Liver (tissue), 9 donors: ENCODE measurements around the gene METTL3. TPM values are rescaled to one million over a fixed set of nuclear protein-coding genes. Genes with fewer than 3 reads are reported as not detected.

Source experiments
- DNase-seq: peaks from one replicate; pipeline ENCODE4 v3.0.0-alpha.2; 2017; ENCODE audit warnings: low spot score
- H3K27ac ChIP-seq, 2 donors: one replicate each; pipeline ENCODE4 v1.7.0; 2013; ENCODE audit warnings: inconsistent platforms in 2 of 2, low read length in 2 of 2, control low read depth in 1 of 2, low read depth in 1 of 2, mild to moderate bottlenecking in 1 of 2
- H3K27me3 ChIP-seq, 4 donors: one replicate each; pipeline versions ENCODE4 v1.6.1 to v1.7.0; 2013; ENCODE audit warnings: low read length in 3 of 4, inconsistent platforms in 1 of 4, mild to moderate bottlenecking in 1 of 4, moderate library complexity in 1 of 4; ENCODE audit not compliant: control insufficient read depth in 4 of 4, insufficient read depth in 4 of 4
- H3K36me3 ChIP-seq, 4 donors: one replicate each; pipeline versions ENCODE4 v1.6.1 to v1.7.0; 2013; ENCODE audit warnings: low read length in 3 of 4, mild to moderate bottlenecking in 3 of 4, low read depth in 1 of 4, moderate library complexity in 1 of 4; ENCODE audit not compliant: control insufficient read depth in 4 of 4, insufficient read depth in 3 of 4
- H3K4me1 ChIP-seq, 4 donors: one replicate each; pipeline versions ENCODE4 v1.6.1 to v1.7.0; 2013; ENCODE audit warnings: low read length in 3 of 4, mild to moderate bottlenecking in 3 of 4, moderate library complexity in 1 of 4; ENCODE audit not compliant: control insufficient read depth in 4 of 4, insufficient read depth in 4 of 4
- H3K4me3 ChIP-seq, 3 donors: one replicate each; pipeline versions ENCODE4 v1.6.1 to v1.7.0; 2013; ENCODE audit warnings: low read length in 3 of 3, control low read depth in 1 of 3, low read depth in 1 of 3, mild to moderate bottlenecking in 1 of 3
- H3K9ac ChIP-seq, 2 donors: one replicate each; pipeline ENCODE4 v1.7.0; 2013; ENCODE audit warnings: low read length in 2 of 2, mild to moderate bottlenecking in 2 of 2, moderate library complexity in 2 of 2, control low read depth in 1 of 2, low read depth in 1 of 2
- H3K9me3 ChIP-seq, 4 donors: one replicate each; pipeline versions ENCODE4 v1.6.1 to v1.7.0; 2013; ENCODE audit warnings: low read length in 3 of 4; ENCODE audit not compliant: control insufficient read depth in 4 of 4
- EGR1 ChIP-seq, 2 donors: IDR thresholded peaks; 2 replicates each; pipeline ENCODE4 v1.6.1; 2016 to 2018; ENCODE audit warnings: antibody characterized with exemption in 2 of 2, low read depth in 2 of 2
- FOXA1 ChIP-seq: IDR thresholded peaks from 2 replicates; pipeline ENCODE4 v1.6.1; 2016; ENCODE audit warnings: antibody characterized with exemption
- FOXA2 ChIP-seq: IDR thresholded peaks from 2 replicates; pipeline ENCODE4 v1.6.1; 2016; ENCODE audit warnings: antibody characterized with exemption
- GABPA ChIP-seq, 2 donors: IDR thresholded peaks in 1 of 2; conservative IDR thresholded peaks in 1 of 2; 2 replicates each; pipeline ENCODE4 v1.6.1; 2016; ENCODE audit warnings: antibody characterized with exemption in 2 of 2, mild to moderate bottlenecking in 1 of 2, moderate library complexity in 1 of 2
- HNF4A ChIP-seq, 2 donors: conservative IDR thresholded peaks; 2 replicates each; pipeline ENCODE4 v1.6.1; 2016; ENCODE audit warnings: antibody characterized with exemption in 2 of 2, mild to moderate bottlenecking in 2 of 2
- HNF4G ChIP-seq: IDR thresholded peaks from 2 replicates; pipeline ENCODE4 v1.6.1; 2016; ENCODE audit warnings: antibody characterized with exemption
- JUND ChIP-seq, 2 donors: IDR thresholded peaks; 2 replicates each; pipeline ENCODE4 v1.6.1; 2016; ENCODE audit warnings: antibody characterized with exemption in 2 of 2
- NR2F2 ChIP-seq: IDR thresholded peaks from 2 replicates; pipeline ENCODE4 v1.6.1; 2016; ENCODE audit warnings: antibody characterized with exemption
- RAD21 ChIP-seq, 2 donors: IDR thresholded peaks; 2 replicates each; pipeline ENCODE4 v1.6.1; 2016; ENCODE audit warnings: antibody characterized with exemption in 2 of 2, mild to moderate bottlenecking in 2 of 2
- RXRA ChIP-seq, 2 donors: IDR thresholded peaks; 2 replicates each; pipeline ENCODE4 v1.6.1; 2017 to 2018; ENCODE audit warnings: antibody characterized with exemption in 2 of 2, mild to moderate bottlenecking in 1 of 2
- SP1 ChIP-seq: IDR thresholded peaks from 2 replicates; pipeline ENCODE4 v1.6.1; 2018; ENCODE audit warnings: antibody characterized with exemption, mild to moderate bottlenecking
- TAF1 ChIP-seq: conservative IDR thresholded peaks from 2 replicates; pipeline ENCODE4 v1.6.1; 2016; ENCODE audit warnings: antibody characterized with exemption, mild to moderate bottlenecking
- YY1 ChIP-seq: IDR thresholded peaks from 2 replicates; pipeline ENCODE4 v1.6.1; 2016; ENCODE audit warnings: antibody characterized with exemption, mild to moderate bottlenecking
- WGBS: extraction: QIAGEN DNeasy Blood & Tissue Kit; methylation state at CpG from one replicate; pipeline ENCODE4 v1.1.7; 2013; 5-methylcytosine and 5-hydroxymethylcytosine counted together
- polyA plus RNA-seq, 2 donors: library from polyadenylated mRNA; stranded (reverse) in 1 of 2; unstranded in 1 of 2; fragments of 200-250 nt in 1 of 2; fragments of >200 nt in 1 of 2; fragmentation: Nextera tagmentation in 1 of 2; extraction: Ambion mirVana in 1 of 2; gene quantifications; one replicate each; pipeline versions ENCODE4 v1.2.1 to v1.2.3, GENCODE V29; 2013 to 2015
- total RNA-seq, 2 donors: library from RNA; depleted of rRNA; stranded (reverse); fragments of >200 nt; gene quantifications; one replicate each; pipeline ENCODE4 v1.2.3, GENCODE V29; 2014
- TF ChIP-seq, protein P1 (sequence below): fragments of 150-350 bp; IDR thresholded peaks from 2 replicates; pipeline ENCODE4 v1.5.1; 2017; ENCODE audit warnings: improper control_type of control experiment, low read depth, low read length; ENCODE audit not compliant: missing input control
- TF ChIP-seq, protein P2 (sequence below): IDR thresholded peaks from 2 replicates; pipeline ENCODE4 v1.6.1; 2016; ENCODE audit warnings: antibody characterized with exemption, mild to moderate bottlenecking
- TF ChIP-seq, protein P3 (sequence below): IDR thresholded peaks from 2 replicates; pipeline ENCODE4 v1.6.1; 2016; ENCODE audit warnings: antibody characterized with exemption
- TF ChIP-seq, protein P4 (sequence below): IDR thresholded peaks from 2 replicates; pipeline ENCODE4 v1.6.1; 2016; ENCODE audit warnings: antibody characterized with exemption
- donor health status: healthy.
- donor health status: healthy.
- donor health status: healthy.
- donor health status: healthy.
- donor health status: healthy.

METTL3 gene
- total and polyA plus RNA-seq, 4 donors, result 10.5 to 50.8 (median 24.9) TPM

DNA sequence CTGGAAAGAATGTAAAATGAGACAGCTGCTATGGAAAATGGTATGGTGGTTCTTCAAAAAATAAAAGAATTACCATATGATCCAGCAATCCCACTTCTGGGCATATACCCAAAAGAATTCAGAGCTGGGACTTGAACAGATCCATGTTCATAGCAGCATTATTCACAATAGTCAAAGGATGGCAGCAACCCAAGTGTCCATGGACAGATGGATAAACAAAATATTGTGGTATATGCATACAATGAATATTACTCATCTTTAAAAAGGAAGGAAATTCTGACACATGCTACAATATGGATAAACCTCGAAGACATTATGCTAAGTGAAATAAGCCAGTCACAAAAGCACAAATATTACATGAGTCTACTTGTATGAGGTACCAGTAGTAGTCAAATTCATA, 43.5 kb downstream of the METTL3 start:
- 89% methylated on average over 1 of the region's 1 CpG for WGBS
- H3K36me3 ChIP-seq, result peaks cover 4 to 37% (median 26%) of the 10 kb centered on the region in 4 donors
- DNase-seq, result no peak
- H3K4me1 ChIP-seq, result no peaks in the 10 kb centered on the region
- no peak overlapping the region for H3K4me3 ChIP-seq
- H3K27ac ChIP-seq, result no peak overlapping the region
- no peak for TF ChIP-seq SP1
- TF ChIP-seq, protein P1, sequence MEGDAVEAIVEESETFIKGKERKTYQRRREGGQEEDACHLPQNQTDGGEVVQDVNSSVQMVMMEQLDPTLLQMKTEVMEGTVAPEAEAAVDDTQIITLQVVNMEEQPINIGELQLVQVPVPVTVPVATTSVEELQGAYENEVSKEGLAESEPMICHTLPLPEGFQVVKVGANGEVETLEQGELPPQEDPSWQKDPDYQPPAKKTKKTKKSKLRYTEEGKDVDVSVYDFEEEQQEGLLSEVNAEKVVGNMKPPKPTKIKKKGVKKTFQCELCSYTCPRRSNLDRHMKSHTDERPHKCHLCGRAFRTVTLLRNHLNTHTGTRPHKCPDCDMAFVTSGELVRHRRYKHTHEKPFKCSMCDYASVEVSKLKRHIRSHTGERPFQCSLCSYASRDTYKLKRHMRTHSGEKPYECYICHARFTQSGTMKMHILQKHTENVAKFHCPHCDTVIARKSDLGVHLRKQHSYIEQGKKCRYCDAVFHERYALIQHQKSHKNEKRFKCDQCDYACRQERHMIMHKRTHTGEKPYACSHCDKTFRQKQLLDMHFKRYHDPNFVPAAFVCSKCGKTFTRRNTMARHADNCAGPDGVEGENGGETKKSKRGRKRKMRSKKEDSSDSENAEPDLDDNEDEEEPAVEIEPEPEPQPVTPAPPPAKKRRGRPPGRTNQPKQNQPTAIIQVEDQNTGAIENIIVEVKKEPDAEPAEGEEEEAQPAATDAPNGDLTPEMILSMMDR, result no peak
- no peak for TF ChIP-seq GABPA (IDR thresholded peaks at IDR 0.05 in 1 of 2, conservative IDR thresholded peaks at IDR 0.05 in 1 of 2)
- TF ChIP-seq RXRA (IDR thresholded peaks at IDR 0.05), result no peak
- no peak for TF ChIP-seq YY1
- TF ChIP-seq JUND (IDR thresholded peaks at IDR 0.05), result no peak
- TF ChIP-seq, protein P2, sequence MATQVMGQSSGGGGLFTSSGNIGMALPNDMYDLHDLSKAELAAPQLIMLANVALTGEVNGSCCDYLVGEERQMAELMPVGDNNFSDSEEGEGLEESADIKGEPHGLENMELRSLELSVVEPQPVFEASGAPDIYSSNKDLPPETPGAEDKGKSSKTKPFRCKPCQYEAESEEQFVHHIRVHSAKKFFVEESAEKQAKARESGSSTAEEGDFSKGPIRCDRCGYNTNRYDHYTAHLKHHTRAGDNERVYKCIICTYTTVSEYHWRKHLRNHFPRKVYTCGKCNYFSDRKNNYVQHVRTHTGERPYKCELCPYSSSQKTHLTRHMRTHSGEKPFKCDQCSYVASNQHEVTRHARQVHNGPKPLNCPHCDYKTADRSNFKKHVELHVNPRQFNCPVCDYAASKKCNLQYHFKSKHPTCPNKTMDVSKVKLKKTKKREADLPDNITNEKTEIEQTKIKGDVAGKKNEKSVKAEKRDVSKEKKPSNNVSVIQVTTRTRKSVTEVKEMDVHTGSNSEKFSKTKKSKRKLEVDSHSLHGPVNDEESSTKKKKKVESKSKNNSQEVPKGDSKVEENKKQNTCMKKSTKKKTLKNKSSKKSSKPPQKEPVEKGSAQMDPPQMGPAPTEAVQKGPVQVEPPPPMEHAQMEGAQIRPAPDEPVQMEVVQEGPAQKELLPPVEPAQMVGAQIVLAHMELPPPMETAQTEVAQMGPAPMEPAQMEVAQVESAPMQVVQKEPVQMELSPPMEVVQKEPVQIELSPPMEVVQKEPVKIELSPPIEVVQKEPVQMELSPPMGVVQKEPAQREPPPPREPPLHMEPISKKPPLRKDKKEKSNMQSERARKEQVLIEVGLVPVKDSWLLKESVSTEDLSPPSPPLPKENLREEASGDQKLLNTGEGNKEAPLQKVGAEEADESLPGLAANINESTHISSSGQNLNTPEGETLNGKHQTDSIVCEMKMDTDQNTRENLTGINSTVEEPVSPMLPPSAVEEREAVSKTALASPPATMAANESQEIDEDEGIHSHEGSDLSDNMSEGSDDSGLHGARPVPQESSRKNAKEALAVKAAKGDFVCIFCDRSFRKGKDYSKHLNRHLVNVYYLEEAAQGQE, result no peak
- TF ChIP-seq HNF4G, result no peak
- no peak for TF ChIP-seq TAF1
- no peak for TF ChIP-seq FOXA2
- TF ChIP-seq, protein P3, sequence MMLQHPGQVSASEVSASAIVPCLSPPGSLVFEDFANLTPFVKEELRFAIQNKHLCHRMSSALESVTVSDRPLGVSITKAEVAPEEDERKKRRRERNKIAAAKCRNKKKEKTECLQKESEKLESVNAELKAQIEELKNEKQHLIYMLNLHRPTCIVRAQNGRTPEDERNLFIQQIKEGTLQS, result no peak
- TF ChIP-seq FOXA1, result no peak
- TF ChIP-seq, protein P4, sequence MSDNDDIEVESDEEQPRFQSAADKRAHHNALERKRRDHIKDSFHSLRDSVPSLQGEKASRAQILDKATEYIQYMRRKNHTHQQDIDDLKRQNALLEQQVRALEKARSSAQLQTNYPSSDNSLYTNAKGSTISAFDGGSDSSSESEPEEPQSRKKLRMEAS, result no peak
- no peak for TF ChIP-seq EGR1 (IDR thresholded peaks at IDR 0.05; ENCODE audit: low read depth in 2 of 2)
- no peak for TF ChIP-seq NR2F2
- no peak for TF ChIP-seq RAD21 (IDR thresholded peaks at IDR 0.05)
- TF ChIP-seq HNF4A (conservative IDR thresholded peaks at IDR 0.05), result no peak
- no peaks in the 10 kb centered on the region for H3K9me3 ChIP-seq
- no peaks in the 10 kb centered on the region for H3K27me3 ChIP-seq
- H3K9ac ChIP-seq, result no peak overlapping the region

DNA sequence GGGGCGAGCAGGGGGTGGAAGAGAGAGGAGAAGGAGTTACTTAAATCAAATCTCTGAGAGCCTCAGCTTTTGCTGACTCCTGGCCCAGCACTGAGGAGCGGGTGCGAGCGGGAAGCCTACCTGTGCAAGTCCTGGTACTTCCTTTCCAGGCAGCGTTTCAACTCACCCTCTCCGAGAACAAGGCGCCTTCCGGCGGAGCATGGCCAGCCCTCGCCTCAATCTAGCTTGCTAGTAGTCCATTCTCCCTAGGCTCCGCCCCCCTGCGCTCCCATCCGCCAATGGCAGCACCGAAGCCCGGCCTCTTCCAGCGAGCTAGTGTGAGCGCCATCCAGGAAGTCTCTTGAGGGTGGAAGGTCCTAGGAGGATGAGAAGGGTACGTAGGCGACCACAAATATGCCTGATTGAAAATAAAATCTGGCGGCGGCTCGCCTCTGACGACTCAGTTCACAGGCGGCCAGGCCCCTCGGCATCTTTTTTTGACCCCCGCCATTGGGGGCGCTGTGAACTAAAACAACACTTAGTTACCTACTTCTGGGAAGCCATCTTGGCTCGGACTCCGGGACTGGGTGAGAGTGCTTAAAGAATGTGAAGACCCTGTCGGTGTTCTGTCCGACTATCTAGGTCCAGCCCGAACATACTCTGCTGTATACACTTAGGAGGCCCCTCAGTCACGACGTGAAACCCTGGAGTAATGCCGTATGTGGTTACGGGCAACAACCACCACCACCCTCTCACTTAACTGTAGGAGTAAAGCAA, 55.0 kb downstream of the METTL3 start, which contains the start of gene CHD8:
Gene CHD8, minus strand, starts transcription at position 212 of the 756 bp plus-strand sequence. CDS start 24,480 bp downstream, outside the sequence.
- peak within 1 kb of the TSS; percentile 94 to 96 for H3K27ac ChIP-seq
- H3K9me3 ChIP-seq, result no peaks in the 10 kb centered on the region
- peaks cover 3 to 10% (median 5%) of the 10 kb centered on the region in 4 donors for H3K36me3 ChIP-seq
- peak within 1 kb of the TSS; percentile 83 to 94 (median 94) for H3K4me3 ChIP-seq
- H3K9ac ChIP-seq, result peak within 1 kb of the TSS; percentile 94 to 99
- H3K4me1 ChIP-seq, result peaks cover 3 to 16% (median 10%) of the 10 kb centered on the region in 4 donors
- H3K27me3 ChIP-seq, result no peaks in the 10 kb centered on the region
- DNase-seq, result peak; percentile 98
- WGBS, result under 1% methylated on average over 36 of the region's 36 CpGs
- TF ChIP-seq, protein P3, result no peak
- TF ChIP-seq SP1 (peak; percentile 94), FOXA2 (peak; percentile 17), NR2F2 (peak; percentile 88), RXRA (IDR thresholded peaks at IDR 0.05) (peak; percentile 85 to 95), HNF4A (conservative IDR thresholded peaks at IDR 0.05) (peak; percentile 48 to 55)
- TF ChIP-seq, protein P1, result peak; percentile 66
- TF ChIP-seq, protein P2, result peak; percentile 77
